Peyer's patch (tissue), 4 donors: ENCODE data around the gene GGA1.

ENCODE experiments used
- POLR2A ChIP-seq, 2 donors: fragments of 450-650 bp; IDR thresholded peaks; one replicate each; pipeline ENCODE4 v1.5.1; 2017; ENCODE audit warnings: antibody characterized with exemption in 2 of 2, mild to moderate bottlenecking in 2 of 2, moderate library complexity in 2 of 2
- TF ChIP-seq, protein P1 (sequence below), 6 experiments: fragments of 450-650 bp in 4 of 6; fragments of 200-600 bp in 2 of 6; sonication (generic) in 1 of 6; IDR thresholded peaks; one replicate each; pipeline ENCODE4 v1.5.1; 2017 to 2019; ENCODE audit warnings: antibody characterized with exemption in 6 of 6, mild to moderate bottlenecking in 3 of 6, moderate library complexity in 1 of 6

DNA sequence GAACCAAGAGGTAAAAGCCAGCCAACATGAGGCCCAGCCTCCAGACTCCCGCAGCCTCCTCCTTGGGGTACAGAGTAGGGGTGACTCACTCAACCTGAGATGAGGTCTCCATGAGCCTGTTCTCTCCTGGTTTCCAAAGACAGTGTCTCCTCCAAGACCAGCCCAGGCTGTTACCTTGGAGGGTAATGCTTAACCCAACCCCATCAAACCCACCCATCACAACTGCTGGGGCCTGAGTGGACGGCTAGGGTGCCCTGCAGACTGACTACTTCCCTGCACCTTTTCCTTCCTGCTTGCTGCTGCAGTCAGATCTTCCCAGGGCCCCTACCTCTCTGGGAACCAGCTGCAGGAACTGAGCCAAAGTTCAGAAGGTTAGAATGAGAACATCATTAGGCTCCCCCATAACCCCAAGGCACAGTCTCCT lies 72.4 kb downstream of the GGA1 start:
- TF ChIP-seq, protein P1, sequence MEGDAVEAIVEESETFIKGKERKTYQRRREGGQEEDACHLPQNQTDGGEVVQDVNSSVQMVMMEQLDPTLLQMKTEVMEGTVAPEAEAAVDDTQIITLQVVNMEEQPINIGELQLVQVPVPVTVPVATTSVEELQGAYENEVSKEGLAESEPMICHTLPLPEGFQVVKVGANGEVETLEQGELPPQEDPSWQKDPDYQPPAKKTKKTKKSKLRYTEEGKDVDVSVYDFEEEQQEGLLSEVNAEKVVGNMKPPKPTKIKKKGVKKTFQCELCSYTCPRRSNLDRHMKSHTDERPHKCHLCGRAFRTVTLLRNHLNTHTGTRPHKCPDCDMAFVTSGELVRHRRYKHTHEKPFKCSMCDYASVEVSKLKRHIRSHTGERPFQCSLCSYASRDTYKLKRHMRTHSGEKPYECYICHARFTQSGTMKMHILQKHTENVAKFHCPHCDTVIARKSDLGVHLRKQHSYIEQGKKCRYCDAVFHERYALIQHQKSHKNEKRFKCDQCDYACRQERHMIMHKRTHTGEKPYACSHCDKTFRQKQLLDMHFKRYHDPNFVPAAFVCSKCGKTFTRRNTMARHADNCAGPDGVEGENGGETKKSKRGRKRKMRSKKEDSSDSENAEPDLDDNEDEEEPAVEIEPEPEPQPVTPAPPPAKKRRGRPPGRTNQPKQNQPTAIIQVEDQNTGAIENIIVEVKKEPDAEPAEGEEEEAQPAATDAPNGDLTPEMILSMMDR (IDR thresholded peaks at IDR 0.05): no peak
- TF ChIP-seq POLR2A (IDR thresholded peaks at IDR 0.05): no peak
